Lower lobe of right lung (tissue), 2 donors: ENCODE results near the gene DMC1. TPM values are rescaled to one million over a fixed set of nuclear protein-coding genes. Genes with fewer than 3 reads are reported as not detected.

Source experiments
- ATAC-seq, 2 donors: fragments of 200-7000 bp; cut with Tn5 transposase; one replicate each; pipeline ENCODE4 v1.9.1; 2020 to 2022; ENCODE audit warnings: mild to moderate bottlenecking in 2 of 2, moderate library complexity in 2 of 2
- DNase-seq: peaks from one replicate; pipeline ENCODE4 v3.0.0-alpha.2; 2020
- H3K27ac ChIP-seq: fragments of 200-600 bp; one replicate; pipeline ENCODE4 v1.8.0; 2022
- H3K27me3 ChIP-seq: fragments of 200-600 bp; one replicate; pipeline ENCODE4 v1.8.0; 2022; ENCODE audit warnings: low read depth
- H3K36me3 ChIP-seq: fragments of 200-600 bp; one replicate; pipeline ENCODE4 v1.8.0; 2022; ENCODE audit warnings: mild to moderate bottlenecking
- H3K4me1 ChIP-seq: fragments of 200-600 bp; one replicate; pipeline ENCODE4 v1.8.0; 2022
- H3K4me3 ChIP-seq: fragments of 200-600 bp; one replicate; pipeline ENCODE4 v1.8.0; 2022; ENCODE audit warnings: mild to moderate bottlenecking
- H3K9me3 ChIP-seq: fragments of 200-600 bp; one replicate; pipeline ENCODE4 v1.8.0; 2022
- intact Hi-C: fragments of 100-400 bp; cut with DNase I; formaldehyde crosslinking; loops from one replicate; pipeline ENCODE4 v1.11.0; 2022
- total RNA-seq: library from RNA; stranded (reverse); fragmentation: NEBNext Ultra II Directional; extraction: Animal tissue kit (Norgen Biotek cat#: 25700); gene quantifications from one replicate; pipeline ENCODE4 v1.2.1, GENCODE V29; 2021
- TF ChIP-seq, protein P1 (sequence below): fragments of 200-600 bp; IDR thresholded peaks from one replicate; pipeline ENCODE4 v1.8.0; 2022; ENCODE audit warnings: antibody characterized with exemption, mild to moderate bottlenecking
- donor health status: DM: no; HTN: yes; CAD: no; lungs with severe emphysema.

Gene DMC1
- total RNA-seq, 1 donor from 2014 or later, result 0.97 TPM

- no peak overlapping the region for H3K27ac ChIP-seq
- no peak for ATAC-seq
- H3K36me3 ChIP-seq, result peaks cover 100% of the 10 kb centered on the region
- no peak overlapping the region for H3K4me3 ChIP-seq
- no peaks in the 10 kb centered on the region for H3K9me3 ChIP-seq
- peaks cover 28% of the 10 kb centered on the region for H3K4me1 ChIP-seq
- no peaks in the 10 kb centered on the region for H3K27me3 ChIP-seq
- DNase-seq, result no peak
- intact Hi-C loops, result no loop called here
- TF ChIP-seq, protein P1, sequence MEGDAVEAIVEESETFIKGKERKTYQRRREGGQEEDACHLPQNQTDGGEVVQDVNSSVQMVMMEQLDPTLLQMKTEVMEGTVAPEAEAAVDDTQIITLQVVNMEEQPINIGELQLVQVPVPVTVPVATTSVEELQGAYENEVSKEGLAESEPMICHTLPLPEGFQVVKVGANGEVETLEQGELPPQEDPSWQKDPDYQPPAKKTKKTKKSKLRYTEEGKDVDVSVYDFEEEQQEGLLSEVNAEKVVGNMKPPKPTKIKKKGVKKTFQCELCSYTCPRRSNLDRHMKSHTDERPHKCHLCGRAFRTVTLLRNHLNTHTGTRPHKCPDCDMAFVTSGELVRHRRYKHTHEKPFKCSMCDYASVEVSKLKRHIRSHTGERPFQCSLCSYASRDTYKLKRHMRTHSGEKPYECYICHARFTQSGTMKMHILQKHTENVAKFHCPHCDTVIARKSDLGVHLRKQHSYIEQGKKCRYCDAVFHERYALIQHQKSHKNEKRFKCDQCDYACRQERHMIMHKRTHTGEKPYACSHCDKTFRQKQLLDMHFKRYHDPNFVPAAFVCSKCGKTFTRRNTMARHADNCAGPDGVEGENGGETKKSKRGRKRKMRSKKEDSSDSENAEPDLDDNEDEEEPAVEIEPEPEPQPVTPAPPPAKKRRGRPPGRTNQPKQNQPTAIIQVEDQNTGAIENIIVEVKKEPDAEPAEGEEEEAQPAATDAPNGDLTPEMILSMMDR, result no peak
These were observed 82.0 kb downstream of the DMC1 start for GRCh38 chr22:38487946-38488345.

GRCh38 chr22:38485783-38486182 lies 84.2 kb downstream of the DMC1 start:
- DNase-seq (no peak), ATAC-seq (peak; percentile 70 to 73)
- no peak overlapping the region for H3K27ac ChIP-seq
- TF ChIP-seq, protein P1, result no peak
- peaks cover 23% of the 10 kb centered on the region for H3K4me1 ChIP-seq
- H3K9me3 ChIP-seq, result no peaks in the 10 kb centered on the region
- no peaks in the 10 kb centered on the region for H3K27me3 ChIP-seq
- H3K4me3 ChIP-seq, result no peak overlapping the region
- intact Hi-C loops, result no loop called here
- peaks cover 100% of the 10 kb centered on the region for H3K36me3 ChIP-seq

GRCh38 chr22:38484244-38484643 lies 85.7 kb downstream of the DMC1 start:
- no peak overlapping the region for H3K27ac ChIP-seq
- TF ChIP-seq, protein P1, result no peak
- H3K36me3 ChIP-seq, result peaks cover 96% of the 10 kb centered on the region
- no peaks in the 10 kb centered on the region for H3K27me3 ChIP-seq
- no peak for ATAC-seq
- no peaks in the 10 kb centered on the region for H3K9me3 ChIP-seq
- intact Hi-C loops, result no loop called here
- H3K4me3 ChIP-seq, result no peak overlapping the region
- no peak for DNase-seq
- peaks cover 18% of the 10 kb centered on the region for H3K4me1 ChIP-seq

DNA sequence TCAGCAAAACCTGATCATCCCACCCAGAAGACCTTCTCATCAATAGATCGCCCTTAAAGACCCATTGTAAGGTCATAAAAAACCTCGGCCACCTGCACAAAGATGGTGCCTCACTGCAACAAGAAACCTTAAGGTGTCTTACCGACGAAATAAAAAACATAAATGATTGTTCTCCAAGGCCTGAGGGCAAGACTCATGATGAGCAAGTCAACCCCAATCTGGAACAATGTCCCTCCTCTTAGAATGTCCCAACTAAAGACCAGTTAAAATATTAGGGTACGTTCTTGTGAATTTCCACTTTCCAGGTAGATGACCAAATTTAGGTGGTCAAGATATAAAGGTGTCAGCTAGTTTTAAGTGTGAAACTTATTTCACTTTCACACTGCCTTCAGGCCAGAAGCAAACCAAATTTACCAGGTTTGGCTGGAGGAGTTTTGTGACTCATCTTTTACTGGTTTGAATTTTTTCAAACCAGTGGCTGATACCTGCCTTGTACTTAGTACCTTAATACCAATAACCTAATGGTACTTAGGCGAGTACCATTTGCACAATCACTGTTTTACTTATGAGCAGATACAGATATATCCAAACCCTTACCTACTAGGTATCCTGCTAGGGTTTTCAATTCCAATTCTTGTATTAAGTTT lies 87.2 kb downstream of the DMC1 start:
- no peak for ATAC-seq

DNA sequence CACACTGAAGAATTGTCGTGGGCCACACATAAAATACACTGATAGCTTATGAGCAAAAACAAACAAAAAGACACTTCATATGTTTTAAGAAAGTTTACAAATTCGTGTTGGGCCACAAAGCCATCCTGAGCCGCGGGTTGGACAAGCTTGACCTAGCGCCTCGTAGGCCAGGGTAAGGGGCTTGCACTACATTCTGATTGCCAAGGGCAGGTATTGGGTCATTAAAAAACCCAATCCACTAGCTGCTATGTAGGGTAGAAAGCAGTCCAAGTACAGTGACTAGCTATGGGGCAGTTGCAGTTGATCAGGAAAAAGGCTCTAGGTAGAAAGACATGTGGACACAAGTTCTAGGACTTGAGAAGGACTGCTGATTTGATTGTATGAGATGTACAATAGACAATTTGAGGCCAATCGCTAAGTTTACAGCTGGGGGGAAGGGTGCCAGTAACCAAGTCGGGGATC lies 88.1 kb downstream of the DMC1 start:
- TF ChIP-seq, protein P1, result no peak
- H3K4me1 ChIP-seq, result peaks cover 11% of the 10 kb centered on the region
- H3K9me3 ChIP-seq, result no peaks in the 10 kb centered on the region
- H3K27ac ChIP-seq, result no peak overlapping the region
- H3K27me3 ChIP-seq, result no peaks in the 10 kb centered on the region
- H3K36me3 ChIP-seq, result peaks cover 72% of the 10 kb centered on the region
- DNase-seq (no peak), ATAC-seq (peak in 1 of 2 donors; percentile 14)
- H3K4me3 ChIP-seq, result no peak overlapping the region
- intact Hi-C loops, result no loop called here

More for the DNA sequence above, 87.2 kb downstream of the DMC1 start:
- H3K4me1 ChIP-seq, result peaks cover 11% of the 10 kb centered on the region
- peaks cover 81% of the 10 kb centered on the region for H3K36me3 ChIP-seq
- intact Hi-C loops, result no loop called here
- no peak overlapping the region for H3K27ac ChIP-seq
- no peak overlapping the region for H3K4me3 ChIP-seq
- TF ChIP-seq, protein P1, result no peak
- DNase-seq, result no peak
- no peaks in the 10 kb centered on the region for H3K27me3 ChIP-seq
- H3K9me3 ChIP-seq, result no peaks in the 10 kb centered on the region
